C4-2B (cell line): Measurements from ENCODE around the gene MOSPD3.

ENCODE experiments used
- H3K27ac ChIP-seq: fragments of 450-650 bp; 2 replicates; pipeline ENCODE4 v1.5.1; 2017
- CTCF ChIP-seq: fragments of 450-650 bp; conservative IDR thresholded peaks from 2 replicates; pipeline ENCODE4 v1.5.1; 2017; ENCODE audit warnings: mild to moderate bottlenecking
- ZFX ChIP-seq: fragments of 450-650 bp; IDR thresholded peaks from 2 replicates; pipeline ENCODE4 v1.6.1; 2017

MOSPD3 gene

GRCh38 chr7:100577103-100577502, 35.2 kb upstream of the MOSPD3 start:
- TF ChIP-seq CTCF (no peak), ZFX (no peak)
- no peak overlapping the region for H3K27ac ChIP-seq

GRCh38 chr7:100577507-100577906, 34.8 kb upstream of the MOSPD3 start:
- TF ChIP-seq CTCF (no peak), ZFX (no peak)
- no peak overlapping the region for H3K27ac ChIP-seq

- TF ChIP-seq ZFX = no peak
- TF ChIP-seq CTCF = no peak
- H3K27ac ChIP-seq = no peak overlapping the region
These were observed 33.8 kb upstream of the MOSPD3 start for GRCh38 chr7:100578246-100579183.

GRCh38 chr7:100580466-100581283, 31.7 kb upstream of the MOSPD3 start:
- no peak for TF ChIP-seq CTCF
- TF ChIP-seq ZFX = no peak
- no peak overlapping the region for H3K27ac ChIP-seq

GRCh38 chr7:100582041-100582579, 30.2 kb upstream of the MOSPD3 start:
- peak; percentile 30; the same call in 1 of the 2 replicates for TF ChIP-seq ZFX
- TF ChIP-seq CTCF = no peak
- H3K27ac ChIP-seq = peak overlapping the region; percentile 97

- TF ChIP-seq CTCF (no peak), ZFX (no peak)
- peak overlapping the region; percentile 97 for H3K27ac ChIP-seq
These were observed 29.7 kb upstream of the MOSPD3 start for GRCh38 chr7:100582650-100583049.
